A204.1 (cell line): ENCODE results near the gene DTX3L.

Experiments
- FAIRE-seq: peaks from 2 replicates; lab custom pipeline; 2012; peaks lifted over from hg19 to GRCh38; lab: Jason Lieb, UNC

The DTX3L gene

GRCh38 chr3:122606330-122606729 lies 42.2 kb downstream of the DTX3L start:
- FAIRE-seq, result no peak

- no peak for FAIRE-seq
Observed at GRCh38 chr3:122608916-122609315, 44.8 kb downstream of the DTX3L start.

- no peak for FAIRE-seq
Observed at GRCh38 chr3:122609798-122610559, 45.8 kb downstream of the DTX3L start.

- FAIRE-seq, result no peak
Observed at GRCh38 chr3:122612696-122613095, 48.6 kb downstream of the DTX3L start.

GRCh38 chr3:122615303-122615702 lies 51.2 kb downstream of the DTX3L start:
- FAIRE-seq, result no peak

- FAIRE-seq, result no peak
Observed at GRCh38 chr3:122618614-122619013, 54.5 kb downstream of the DTX3L start.

- no peak for FAIRE-seq
Observed at GRCh38 chr3:122619040-122619439, 54.9 kb downstream of the DTX3L start.

- no peak for FAIRE-seq
Observed at GRCh38 chr3:122620399-122620798, 56.3 kb downstream of the DTX3L start.

- no peak for FAIRE-seq
Observed at GRCh38 chr3:122621112-122621511, 57.0 kb downstream of the DTX3L start.

GRCh38 chr3:122623031-122623829 lies 59.1 kb downstream of the DTX3L start:
- FAIRE-seq, result no peak
